Right renal cortex interstitium (tissue), 3 donors: ENCODE measurements around the gene DPF3. TPM values are rescaled to one million over a fixed set of nuclear protein-coding genes. Genes with fewer than 3 reads are reported as not detected.

Experiments used
- DNase-seq, 3 donors: peaks; one replicate each; pipeline ENCODE4 v3.0.0-alpha.2; 2013; ENCODE audit warnings: low read depth in 3 of 3, low spot score in 2 of 3
- polyA plus RNA-seq, 3 donors: library from polyadenylated mRNA; unstranded; fragments of 120-200 nt; gene quantifications; one replicate each; pipeline ENCODE4 v1.2.1, GENCODE V29; 2013; ENCODE audit not compliant: insufficient read length in 3 of 3

Gene DPF3
- polyA plus RNA-seq, 3 donors: 4.4 to 5.8 (median 4.7) TPM

- no peak for DNase-seq
Measured at GRCh38 chr14:72726444-72726843, 167.5 kb downstream of the DPF3 start.

- no peak for DNase-seq
Measured at GRCh38 chr14:72723858-72724530, 169.9 kb downstream of the DPF3 start.

- no peak for DNase-seq
Measured at GRCh38 chr14:72722201-72722785, 171.6 kb downstream of the DPF3 start.

- no peak for DNase-seq
Measured at GRCh38 chr14:72721083-72721482, 172.8 kb downstream of the DPF3 start.

GRCh38 chr14:72717220-72717619 lies 176.7 kb downstream of the DPF3 start:
- no peak for DNase-seq

- DNase-seq: no peak
Measured at GRCh38 chr14:72716476-72716875, 177.4 kb downstream of the DPF3 start.

- DNase-seq: no peak
Measured at GRCh38 chr14:72715850-72716228, 178.1 kb downstream of the DPF3 start.

GRCh38 chr14:72715215-72715849 lies 178.6 kb downstream of the DPF3 start:
- no peak for DNase-seq

GRCh38 chr14:72714871-72715214 lies 179.1 kb downstream of the DPF3 start:
- DNase-seq: no peak

- no peak for DNase-seq
Measured at GRCh38 chr14:72714094-72714493, 179.8 kb downstream of the DPF3 start.

- DNase-seq: no peak
Measured at GRCh38 chr14:72711936-72712335, 182.0 kb downstream of the DPF3 start.

- no peak for DNase-seq
Measured at GRCh38 chr14:72709916-72710611, 183.8 kb downstream of the DPF3 start.

GRCh38 chr14:72708708-72709475 lies 185.0 kb downstream of the DPF3 start:
- DNase-seq: no peak

GRCh38 chr14:72708222-72708621 lies 185.7 kb downstream of the DPF3 start:
- DNase-seq: no peak

GRCh38 chr14:72706485-72706884 lies 187.4 kb downstream of the DPF3 start:
- no peak for DNase-seq

GRCh38 chr14:72704502-72704901 lies 189.4 kb downstream of the DPF3 start:
- DNase-seq: no peak

- DNase-seq: no peak
Measured at GRCh38 chr14:72701605-72702004, 192.3 kb downstream of the DPF3 start.

GRCh38 chr14:72701237-72701565 lies 192.7 kb downstream of the DPF3 start:
- DNase-seq: no peak

- DNase-seq: no peak
Measured at GRCh38 chr14:72700338-72701236, 193.3 kb downstream of the DPF3 start.

- no peak for DNase-seq
Measured at GRCh38 chr14:72699852-72700257, 194.0 kb downstream of the DPF3 start.
